ENCODE measurements around the gene SLC9A9. TPM values are rescaled to one million over a fixed set of nuclear protein-coding genes. Genes with fewer than 3 reads are reported as not detected.
"Not testable (repeated sequence)": the region's sequence is repeated elsewhere in the genome, so short reads cannot be mapped to it uniquely, and the experiment has no call there.

The SLC9A9 gene
- total RNA-seq, 3 donors from 2014 or later = 6.2 to 17.3 (median 7.8) TPM

GRCh38 chr3:143700431-143700975 is 147.8 kb downstream of the SLC9A9 start:
- no peak for DNase-seq (ENCODE audit: low spot score in 2 of 2)
- intact Hi-C loops (cut with DNase I; ENCODE audit: low total_unique reads) = no loop called here
- Histone ChIP-seq H3K36me3 (no peaks in the 10 kb centered on the region), H3K4me1 (no peaks in the 10 kb centered on the region), H3K27me3 (no peaks in the 10 kb centered on the region), H3K9me3 (no peaks in the 10 kb centered on the region), H3K27ac (no peak overlapping the region), H3K4me3 (no peak overlapping the region)
- no peak for TF ChIP-seq POLR2A (IDR thresholded peaks at IDR 0.05)

- Histone ChIP-seq H3K4me3 (no peak overlapping the region), H3K4me1 (no peaks in the 10 kb centered on the region), H3K27me3 (no peaks in the 10 kb centered on the region), H3K9me3 (no peaks in the 10 kb centered on the region), H3K36me3 (no peaks in the 10 kb centered on the region), H3K27ac (no peak overlapping the region)
- intact Hi-C loops (cut with DNase I; ENCODE audit: low total_unique reads) = no loop called here
- DNase-seq (ENCODE audit: low spot score in 2 of 2) = no peak
- TF ChIP-seq POLR2AphosphoS5 (IDR thresholded peaks at IDR 0.05) = no peak
- TF ChIP-seq CTCF (IDR thresholded peaks at IDR 0.05) = no peak
- no peak for TF ChIP-seq POLR2A (IDR thresholded peaks at IDR 0.05)
Measured at GRCh38 chr3:143699424-143699823, 148.8 kb downstream of the SLC9A9 start.

- no peak for DNase-seq (ENCODE audit: low spot score in 2 of 2)
- intact Hi-C loops (cut with DNase I; ENCODE audit: low total_unique reads) = no loop called here
- H3K27ac ChIP-seq = no peak overlapping the region
- no peaks in the 10 kb centered on the region for H3K36me3 ChIP-seq
- H3K9me3 ChIP-seq = no peaks in the 10 kb centered on the region
- H3K27me3 ChIP-seq = no peaks in the 10 kb centered on the region
- H3K4me1 ChIP-seq = no peaks in the 10 kb centered on the region
- H3K4me3 ChIP-seq = no peak overlapping the region
- no peak for TF ChIP-seq CTCF (IDR thresholded peaks at IDR 0.05)
- no peak for TF ChIP-seq POLR2AphosphoS5 (IDR thresholded peaks at IDR 0.05)
- TF ChIP-seq POLR2A (IDR thresholded peaks at IDR 0.05) = no peak
Measured at GRCh38 chr3:143698682-143699303, 149.5 kb downstream of the SLC9A9 start.

GRCh38 chr3:143697975-143698374 is 150.3 kb downstream of the SLC9A9 start:
- Histone ChIP-seq H3K27ac (no peak overlapping the region), H3K4me1 (no peaks in the 10 kb centered on the region), H3K9me3 (no peaks in the 10 kb centered on the region), H3K27me3 (no peaks in the 10 kb centered on the region), H3K4me3 (no peak overlapping the region), H3K36me3 (no peaks in the 10 kb centered on the region)
- intact Hi-C loops (cut with DNase I; ENCODE audit: low total_unique reads) = no loop called here
- TF ChIP-seq CTCF (IDR thresholded peaks at IDR 0.05) (no peak), POLR2A (IDR thresholded peaks at IDR 0.05) (no peak), POLR2AphosphoS5 (IDR thresholded peaks at IDR 0.05) (no peak)
- no peak for DNase-seq (ENCODE audit: low spot score in 2 of 2)

GRCh38 chr3:143695333-143695732 is 152.9 kb downstream of the SLC9A9 start:
- intact Hi-C loops (cut with DNase I; ENCODE audit: low total_unique reads); H3K4me1 ChIP-seq; H3K27ac ChIP-seq; H3K9me3 ChIP-seq; H3K27me3 ChIP-seq; DNase-seq (ENCODE audit: low spot score in 2 of 2); H3K36me3 ChIP-seq; H3K4me3 ChIP-seq: not testable (repeated sequence)

- Histone ChIP-seq H3K4me1 (no peaks in the 10 kb centered on the region), H3K27ac (no peak overlapping the region), H3K9me3 (no peaks in the 10 kb centered on the region), H3K27me3 (no peaks in the 10 kb centered on the region), H3K36me3 (no peaks in the 10 kb centered on the region), H3K4me3 (no peak overlapping the region)
- intact Hi-C loops (cut with DNase I; ENCODE audit: low total_unique reads) = no loop called here
- no peak for TF ChIP-seq POLR2A (IDR thresholded peaks at IDR 0.05)
- DNase-seq (ENCODE audit: low spot score in 2 of 2) = no peak
Measured at GRCh38 chr3:143693506-143693905, 154.8 kb downstream of the SLC9A9 start.

Data from breast epithelium (tissue), 4 donors.